Rectal smooth muscle tissue (tissue), 1 donor: ENCODE data around the gene ANKRD44.
A peak's percentile ranks its signal among the peaks of the same experiment; 100 is the strongest.

ENCODE experiments used
- H3K27ac ChIP-seq: one replicate; pipeline ENCODE4 v1.7.0; 2013; ENCODE audit warnings: low read depth, low read length, inconsistent platforms
- H3K27me3 ChIP-seq: one replicate; pipeline ENCODE4 v1.7.0; 2013; ENCODE audit warnings: low read length; ENCODE audit not compliant: control insufficient read depth, insufficient read depth
- H3K36me3 ChIP-seq: one replicate; pipeline ENCODE4 v1.7.0; 2013; ENCODE audit warnings: low read length; ENCODE audit not compliant: control insufficient read depth, insufficient read depth
- H3K4me1 ChIP-seq: one replicate; pipeline ENCODE4 v1.7.0; 2013; ENCODE audit warnings: low read length; ENCODE audit not compliant: control insufficient read depth, insufficient read depth
- H3K4me3 ChIP-seq: one replicate; pipeline ENCODE4 v1.7.0; 2013; ENCODE audit warnings: low read length
- H3K9ac ChIP-seq: one replicate; pipeline ENCODE4 v1.7.0; 2013; ENCODE audit warnings: low read length

ANKRD44 gene

GRCh38 chr2:197185676-197186075, 124.9 kb downstream of the ANKRD44 start:
- H3K4me1 ChIP-seq, result no peaks in the 10 kb centered on the region
- H3K27ac ChIP-seq, result no peak overlapping the region
- H3K4me3 ChIP-seq, result no peak overlapping the region
- H3K36me3 ChIP-seq, result no peaks in the 10 kb centered on the region
- no peak overlapping the region for H3K9ac ChIP-seq
- H3K27me3 ChIP-seq, result no peaks in the 10 kb centered on the region

GRCh38 chr2:197184959-197185586, 125.5 kb downstream of the ANKRD44 start:
- Histone ChIP-seq H3K36me3 (no peaks in the 10 kb centered on the region), H3K27me3 (no peaks in the 10 kb centered on the region), H3K4me3 (no peak overlapping the region), H3K9ac (no peak overlapping the region), H3K27ac (no peak overlapping the region), H3K4me1 (peaks cover 2% of the 10 kb centered on the region)

GRCh38 chr2:197183355-197183754, 127.2 kb downstream of the ANKRD44 start:
- no peaks in the 10 kb centered on the region for H3K36me3 ChIP-seq
- no peak overlapping the region for H3K27ac ChIP-seq
- no peak overlapping the region for H3K4me3 ChIP-seq
- H3K9ac ChIP-seq, result no peak overlapping the region
- H3K27me3 ChIP-seq, result no peaks in the 10 kb centered on the region
- peaks cover 10% of the 10 kb centered on the region for H3K4me1 ChIP-seq

GRCh38 chr2:197182668-197183067, 127.9 kb downstream of the ANKRD44 start:
- no peaks in the 10 kb centered on the region for H3K27me3 ChIP-seq
- H3K9ac ChIP-seq, result no peak overlapping the region
- H3K4me3 ChIP-seq, result no peak overlapping the region
- H3K4me1 ChIP-seq, result peaks cover 10% of the 10 kb centered on the region
- H3K27ac ChIP-seq, result no peak overlapping the region
- no peaks in the 10 kb centered on the region for H3K36me3 ChIP-seq

GRCh38 chr2:197181491-197181890, 129.1 kb downstream of the ANKRD44 start:
- no peak overlapping the region for H3K27ac ChIP-seq
- no peak overlapping the region for H3K9ac ChIP-seq
- no peaks in the 10 kb centered on the region for H3K36me3 ChIP-seq
- H3K27me3 ChIP-seq, result no peaks in the 10 kb centered on the region
- peaks cover 10% of the 10 kb centered on the region for H3K4me1 ChIP-seq
- no peak overlapping the region for H3K4me3 ChIP-seq

- peak overlapping the region; percentile 65 for H3K27ac ChIP-seq
- H3K4me1 ChIP-seq, result peaks cover 10% of the 10 kb centered on the region
- no peak overlapping the region for H3K4me3 ChIP-seq
- no peaks in the 10 kb centered on the region for H3K27me3 ChIP-seq
- no peak overlapping the region for H3K9ac ChIP-seq
- no peaks in the 10 kb centered on the region for H3K36me3 ChIP-seq
Measured at GRCh38 chr2:197179744-197180498, 130.7 kb downstream of the ANKRD44 start.

- Histone ChIP-seq H3K36me3 (no peaks in the 10 kb centered on the region), H3K9ac (no peak overlapping the region), H3K4me1 (peaks cover 10% of the 10 kb centered on the region), H3K27me3 (no peaks in the 10 kb centered on the region), H3K27ac (no peak overlapping the region), H3K4me3 (no peak overlapping the region)
Measured at GRCh38 chr2:197176522-197176921, 134.1 kb downstream of the ANKRD44 start.

- H3K27ac ChIP-seq, result no peak overlapping the region
- peaks cover 7% of the 10 kb centered on the region for H3K4me1 ChIP-seq
- H3K27me3 ChIP-seq, result no peaks in the 10 kb centered on the region
- no peak overlapping the region for H3K4me3 ChIP-seq
- H3K36me3 ChIP-seq, result no peaks in the 10 kb centered on the region
- H3K9ac ChIP-seq, result no peak overlapping the region
Measured at GRCh38 chr2:197174539-197175094, 136.0 kb downstream of the ANKRD44 start.

GRCh38 chr2:197171582-197171981, 139.0 kb downstream of the ANKRD44 start:
- Histone ChIP-seq H3K4me3 (no peak overlapping the region), H3K4me1 (peaks cover 4% of the 10 kb centered on the region), H3K27ac (no peak overlapping the region)

GRCh38 chr2:197170208-197170607, 140.4 kb downstream of the ANKRD44 start:
- Histone ChIP-seq H3K27ac (no peak overlapping the region), H3K4me1 (peaks cover 4% of the 10 kb centered on the region), H3K4me3 (no peak overlapping the region), H3K27me3 (no peaks in the 10 kb centered on the region), H3K9ac (no peak overlapping the region), H3K36me3 (no peaks in the 10 kb centered on the region)

More at GRCh38 chr2:197171582-197171981, 139.0 kb downstream of the ANKRD44 start:
- Histone ChIP-seq H3K9ac (no peak overlapping the region), H3K27me3 (no peaks in the 10 kb centered on the region), H3K36me3 (no peaks in the 10 kb centered on the region)

- Histone ChIP-seq H3K36me3 (no peaks in the 10 kb centered on the region), H3K27me3 (no peaks in the 10 kb centered on the region), H3K9ac (no peak overlapping the region), H3K4me1 (peaks cover 4% of the 10 kb centered on the region), H3K27ac (no peak overlapping the region), H3K4me3 (no peak overlapping the region)
Measured at GRCh38 chr2:197168705-197169104, 141.9 kb downstream of the ANKRD44 start.

GRCh38 chr2:197167608-197168314, 142.8 kb downstream of the ANKRD44 start:
- no peak overlapping the region for H3K27ac ChIP-seq
- no peaks in the 10 kb centered on the region for H3K36me3 ChIP-seq
- peaks cover 4% of the 10 kb centered on the region for H3K4me1 ChIP-seq
- no peak overlapping the region for H3K4me3 ChIP-seq
- no peaks in the 10 kb centered on the region for H3K27me3 ChIP-seq
- H3K9ac ChIP-seq, result no peak overlapping the region
